GM23338 (cell line): ENCODE data around the gene IL22RA2. TPM values are rescaled to one million over a fixed set of nuclear protein-coding genes. Genes with fewer than 3 reads are reported as not detected.

ENCODE experiments used
- ATAC-seq: fragments of 200-7000 bp; cut with Tn5 transposase; 3 replicates; pipeline ENCODE4 v1.9.1; 2020
- DNase-seq: peaks from one replicate; pipeline ENCODE4 v3.0.0-alpha.2; 2015; ENCODE audit warnings: low spot score
- H2AFZ ChIP-seq: fragments of 200-600 bp; sonication (generic); 2 replicates; pipeline ENCODE4 v1.8.0; 2016; ENCODE audit warnings: antibody characterized with exemption, mild to moderate bottlenecking, moderate library complexity
- H3F3A ChIP-seq: fragments of 200-600 bp; sonication (generic); replicated peaks from 2 replicates; pipeline ENCODE4 v1.8.0; 2017; ENCODE audit warnings: antibody characterized with exemption, mixed run types, low read depth
- H3K27ac ChIP-seq: fragments of 200-600 bp; sonication (generic); 2 replicates; pipeline ENCODE4 v1.6.1; 2016; ENCODE audit warnings: low read depth
- H3K27me3 ChIP-seq: fragments of 200-600 bp; sonication (generic); 2 replicates; pipeline ENCODE4 v1.8.0; 2016; ENCODE audit warnings: mild to moderate bottlenecking, mixed run types, moderate library complexity; ENCODE audit not compliant: insufficient read depth
- H3K36me3 ChIP-seq: fragments of 200-600 bp; sonication (generic); 2 replicates; pipeline ENCODE4 v1.8.0; 2016; ENCODE audit warnings: mild to moderate bottlenecking; ENCODE audit not compliant: insufficient read depth
- H3K4me1 ChIP-seq: fragments of 200-600 bp; sonication (generic); 2 replicates; pipeline ENCODE4 v1.8.0; 2016; ENCODE audit warnings: mild to moderate bottlenecking, moderate library complexity; ENCODE audit not compliant: insufficient read depth
- H3K4me2 ChIP-seq: fragments of 200-600 bp; sonication (generic); 2 replicates; pipeline ENCODE4 v1.7.1; 2017; ENCODE audit warnings: mixed run types
- H3K4me3 ChIP-seq: fragments of 200-600 bp; sonication (generic); 2 replicates; pipeline ENCODE4 v1.6.1; 2016; ENCODE audit warnings: mixed run types
- H3K79me2 ChIP-seq: fragments of 200-600 bp; sonication (generic); replicated peaks from 2 replicates; pipeline ENCODE4 v1.8.0; 2017; ENCODE audit warnings: mild to moderate bottlenecking; ENCODE audit not compliant: insufficient read depth
- H3K9me2 ChIP-seq: fragments of 200-600 bp; sonication (generic); 2 replicates; pipeline ENCODE4 v1.8.0; 2017; ENCODE audit not compliant: insufficient read depth
- H4K20me1 ChIP-seq: fragments of 200-600 bp; sonication (generic); replicated peaks from 2 replicates; pipeline ENCODE4 v1.8.0; 2017; ENCODE audit warnings: mild to moderate bottlenecking; ENCODE audit not compliant: insufficient read depth
- H3K27ac Mint-ChIP-seq: 2 replicates; pipeline ENCODE4 v1.8.0; 2020; ENCODE audit warnings: inconsistent platforms, mild to moderate bottlenecking, moderate library complexity, mixed read lengths
- H3K27me3 Mint-ChIP-seq: 3 replicates; pipeline ENCODE4 v1.8.0; 2022; ENCODE audit warnings: low read depth, mild to moderate bottlenecking, moderate library complexity, mixed read lengths, inconsistent platforms; ENCODE audit not compliant: insufficient read depth, poor library complexity
- H3K36me3 Mint-ChIP-seq: 3 replicates; pipeline ENCODE4 v1.8.0; 2021; ENCODE audit warnings: low read depth, mild to moderate bottlenecking, inconsistent platforms, moderate library complexity, mixed read lengths
- H3K4me1 Mint-ChIP-seq: 3 replicates; pipeline ENCODE4 v1.8.0; 2020; ENCODE audit warnings: mild to moderate bottlenecking, inconsistent platforms, mixed read lengths
- H3K4me3 Mint-ChIP-seq: 3 replicates; pipeline ENCODE4 v1.8.0; 2021; ENCODE audit warnings: moderate library complexity, mild to moderate bottlenecking, inconsistent platforms, mixed read lengths
- H3K9me3 Mint-ChIP-seq: 3 replicates; pipeline ENCODE4 v1.8.0; 2020; ENCODE audit warnings: moderate library complexity, mild to moderate bottlenecking, inconsistent platforms, mixed read lengths
- CREB1 ChIP-seq: fragments of 250-450 bp; sonication (Bioruptor Pico); IDR thresholded peaks from 2 replicates; pipeline ENCODE4 v1.5.0; 2020; ENCODE audit warnings: low read depth, mild to moderate bottlenecking, moderate library complexity
- EZH2 ChIP-seq: fragments of 200-600 bp; sonication (generic); IDR thresholded peaks from one replicate; pipeline ENCODE4 v1.8.0; 2017; ENCODE audit warnings: antibody characterized with exemption, mild to moderate bottlenecking, low read depth; ENCODE audit not compliant: unreplicated experiment
- EZH2phosphoT487 ChIP-seq: fragments of 200-600 bp; sonication (generic); IDR thresholded peaks from one replicate; pipeline ENCODE4 v1.8.1; 2018; ENCODE audit warnings: antibody characterized with exemption; ENCODE audit not compliant: unreplicated experiment
- JUNB ChIP-seq: IDR thresholded peaks from one replicate; pipeline ENCODE4 v1.6.1; 2016; ENCODE audit warnings: antibody characterized with exemption; ENCODE audit not compliant: unreplicated experiment
- NANOG ChIP-seq: IDR thresholded peaks from 2 replicates; pipeline ENCODE4 v1.6.1; 2016; ENCODE audit warnings: antibody characterized with exemption, borderline replicate concordance
- POLR2AphosphoS5 ChIP-seq: IDR thresholded peaks from 2 replicates; pipeline ENCODE4 v1.6.1; 2016; ENCODE audit warnings: antibody characterized with exemption, low read depth
- STAT1 ChIP-seq: IDR thresholded peaks from one replicate; pipeline ENCODE4 v1.6.1; 2016; ENCODE audit warnings: antibody characterized with exemption; ENCODE audit not compliant: unreplicated experiment
- ZNF114 ChIP-seq: fragments of 250-450 bp; sonication (Bioruptor Pico); IDR thresholded peaks from 2 replicates; pipeline ENCODE4 v1.5.0; 2020; ENCODE audit warnings: mild to moderate bottlenecking, moderate library complexity
- ZNF331 ChIP-seq: fragments of 250-450 bp; sonication (Bioruptor Pico); IDR thresholded peaks from 2 replicates; pipeline ENCODE4 v1.5.0; 2020; ENCODE audit warnings: low read depth, mild to moderate bottlenecking, moderate library complexity
- polyA plus RNA-seq: library from polyadenylated mRNA; unstranded; fragments of >200 nt; fragmentation: Nextera tagmentation; extraction: Ambion mirVana; gene quantifications from 2 replicates; pipeline ENCODE4 v1.2.1, GENCODE V29; 2016
- total RNA-seq: library from RNA; depleted of rRNA; stranded (reverse); fragments of >200 nt; shearing (Covaris generic); gene quantifications from 2 replicates; pipeline ENCODE4 v1.2.3, GENCODE V29; 2014
- TF ChIP-seq, protein P1 (sequence below), 2 experiments: fragments of 200-600 bp in 1 of 2; sonication (generic) in 1 of 2; conservative IDR thresholded peaks; 2 replicates each; pipeline versions ENCODE4 v1.5.1 to v1.6.1; 2016 to 2017; ENCODE audit warnings: antibody characterized with exemption in 2 of 2, low read depth in 2 of 2, mild to moderate bottlenecking in 2 of 2, moderate library complexity in 1 of 2
- TF ChIP-seq, protein P2 (sequence below): fragments of 250-450 bp; sonication (Bioruptor Pico); IDR thresholded peaks from 2 replicates; pipeline ENCODE4 v1.5.0; 2020; ENCODE audit warnings: mild to moderate bottlenecking, moderate library complexity
- TF ChIP-seq, protein P3 (sequence below): IDR thresholded peaks from 2 replicates; pipeline ENCODE4 v1.6.1; 2016; ENCODE audit warnings: antibody characterized with exemption
- TF ChIP-seq, protein P4 (sequence below): IDR thresholded peaks from one replicate; pipeline ENCODE4 v1.6.1; 2018; ENCODE audit warnings: antibody characterized with exemption; ENCODE audit not compliant: unreplicated experiment

Gene IL22RA2
- total and polyA plus RNA-seq, 2 experiments from 2014 or later, result not detected

DNA sequence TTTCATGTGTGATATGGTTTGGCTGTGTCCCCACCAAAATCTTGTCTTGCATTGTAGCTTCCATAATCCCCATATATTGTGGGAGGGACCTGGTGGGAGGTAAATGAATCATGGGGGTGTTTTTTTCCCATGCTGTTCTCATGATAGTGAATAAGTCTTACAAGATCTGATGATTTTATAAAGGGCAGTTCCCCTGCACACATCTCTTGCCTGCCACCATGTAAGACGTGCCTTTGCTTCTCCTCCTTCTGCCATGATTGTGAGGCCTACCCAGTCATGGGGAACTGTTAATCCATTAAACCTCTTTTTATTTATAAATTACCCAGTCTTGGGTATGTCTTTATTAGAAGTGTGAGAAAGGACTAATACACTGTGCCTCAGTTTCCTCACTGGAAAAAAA is 4.2 kb upstream of the IL22RA2 start:
- H3F3A ChIP-seq, result no peaks in the 10 kb centered on the region

More for the DNA sequence above, 4.2 kb upstream of the IL22RA2 start:
- Mint-ChIP-seq H3K27me3 (peaks cover 2% of the 10 kb centered on the region), H3K4me3 (no peak overlapping the region), H3K9me3 (peaks cover 59% of the 10 kb centered on the region), H3K27ac (no peak overlapping the region), H3K36me3 (peaks cover 28% of the 10 kb centered on the region; the same call in 2 of the 3 replicates), H3K4me1 (peaks cover 3% of the 10 kb centered on the region)
- Histone ChIP-seq H3K4me1 (peaks cover 5% of the 10 kb centered on the region), H3K4me3 (no peak overlapping the region), H3K79me2 (no peaks in the 10 kb centered on the region), H3K27ac (no peak overlapping the region), H3K27me3 (no peaks in the 10 kb centered on the region), H3K9me2 (peaks cover 10% of the 10 kb centered on the region; the same call in 1 of the 2 replicates), H2AFZ (no peak overlapping the region), H4K20me1 (no peaks in the 10 kb centered on the region), H3K36me3 (peaks cover 8% of the 10 kb centered on the region), H3K4me2 (no peak overlapping the region)
- DNase-seq, result no peak
- TF ChIP-seq POLR2AphosphoS5 (no peak), EZH2 (no peak), EZH2phosphoT487 (no peak), STAT1 (no peak), ZNF331 (CRISPR knock-in tag) (no peak), CREB1 (CRISPR knock-in tag) (no peak), ZNF114 (CRISPR knock-in tag) (no peak), JUNB (no peak), NANOG (no peak)
- TF ChIP-seq, protein P1, sequence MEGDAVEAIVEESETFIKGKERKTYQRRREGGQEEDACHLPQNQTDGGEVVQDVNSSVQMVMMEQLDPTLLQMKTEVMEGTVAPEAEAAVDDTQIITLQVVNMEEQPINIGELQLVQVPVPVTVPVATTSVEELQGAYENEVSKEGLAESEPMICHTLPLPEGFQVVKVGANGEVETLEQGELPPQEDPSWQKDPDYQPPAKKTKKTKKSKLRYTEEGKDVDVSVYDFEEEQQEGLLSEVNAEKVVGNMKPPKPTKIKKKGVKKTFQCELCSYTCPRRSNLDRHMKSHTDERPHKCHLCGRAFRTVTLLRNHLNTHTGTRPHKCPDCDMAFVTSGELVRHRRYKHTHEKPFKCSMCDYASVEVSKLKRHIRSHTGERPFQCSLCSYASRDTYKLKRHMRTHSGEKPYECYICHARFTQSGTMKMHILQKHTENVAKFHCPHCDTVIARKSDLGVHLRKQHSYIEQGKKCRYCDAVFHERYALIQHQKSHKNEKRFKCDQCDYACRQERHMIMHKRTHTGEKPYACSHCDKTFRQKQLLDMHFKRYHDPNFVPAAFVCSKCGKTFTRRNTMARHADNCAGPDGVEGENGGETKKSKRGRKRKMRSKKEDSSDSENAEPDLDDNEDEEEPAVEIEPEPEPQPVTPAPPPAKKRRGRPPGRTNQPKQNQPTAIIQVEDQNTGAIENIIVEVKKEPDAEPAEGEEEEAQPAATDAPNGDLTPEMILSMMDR (conservative IDR thresholded peaks at IDR 0.05; ENCODE audit: low read depth in 2 of 2), result no peak
- TF ChIP-seq, protein P2, sequence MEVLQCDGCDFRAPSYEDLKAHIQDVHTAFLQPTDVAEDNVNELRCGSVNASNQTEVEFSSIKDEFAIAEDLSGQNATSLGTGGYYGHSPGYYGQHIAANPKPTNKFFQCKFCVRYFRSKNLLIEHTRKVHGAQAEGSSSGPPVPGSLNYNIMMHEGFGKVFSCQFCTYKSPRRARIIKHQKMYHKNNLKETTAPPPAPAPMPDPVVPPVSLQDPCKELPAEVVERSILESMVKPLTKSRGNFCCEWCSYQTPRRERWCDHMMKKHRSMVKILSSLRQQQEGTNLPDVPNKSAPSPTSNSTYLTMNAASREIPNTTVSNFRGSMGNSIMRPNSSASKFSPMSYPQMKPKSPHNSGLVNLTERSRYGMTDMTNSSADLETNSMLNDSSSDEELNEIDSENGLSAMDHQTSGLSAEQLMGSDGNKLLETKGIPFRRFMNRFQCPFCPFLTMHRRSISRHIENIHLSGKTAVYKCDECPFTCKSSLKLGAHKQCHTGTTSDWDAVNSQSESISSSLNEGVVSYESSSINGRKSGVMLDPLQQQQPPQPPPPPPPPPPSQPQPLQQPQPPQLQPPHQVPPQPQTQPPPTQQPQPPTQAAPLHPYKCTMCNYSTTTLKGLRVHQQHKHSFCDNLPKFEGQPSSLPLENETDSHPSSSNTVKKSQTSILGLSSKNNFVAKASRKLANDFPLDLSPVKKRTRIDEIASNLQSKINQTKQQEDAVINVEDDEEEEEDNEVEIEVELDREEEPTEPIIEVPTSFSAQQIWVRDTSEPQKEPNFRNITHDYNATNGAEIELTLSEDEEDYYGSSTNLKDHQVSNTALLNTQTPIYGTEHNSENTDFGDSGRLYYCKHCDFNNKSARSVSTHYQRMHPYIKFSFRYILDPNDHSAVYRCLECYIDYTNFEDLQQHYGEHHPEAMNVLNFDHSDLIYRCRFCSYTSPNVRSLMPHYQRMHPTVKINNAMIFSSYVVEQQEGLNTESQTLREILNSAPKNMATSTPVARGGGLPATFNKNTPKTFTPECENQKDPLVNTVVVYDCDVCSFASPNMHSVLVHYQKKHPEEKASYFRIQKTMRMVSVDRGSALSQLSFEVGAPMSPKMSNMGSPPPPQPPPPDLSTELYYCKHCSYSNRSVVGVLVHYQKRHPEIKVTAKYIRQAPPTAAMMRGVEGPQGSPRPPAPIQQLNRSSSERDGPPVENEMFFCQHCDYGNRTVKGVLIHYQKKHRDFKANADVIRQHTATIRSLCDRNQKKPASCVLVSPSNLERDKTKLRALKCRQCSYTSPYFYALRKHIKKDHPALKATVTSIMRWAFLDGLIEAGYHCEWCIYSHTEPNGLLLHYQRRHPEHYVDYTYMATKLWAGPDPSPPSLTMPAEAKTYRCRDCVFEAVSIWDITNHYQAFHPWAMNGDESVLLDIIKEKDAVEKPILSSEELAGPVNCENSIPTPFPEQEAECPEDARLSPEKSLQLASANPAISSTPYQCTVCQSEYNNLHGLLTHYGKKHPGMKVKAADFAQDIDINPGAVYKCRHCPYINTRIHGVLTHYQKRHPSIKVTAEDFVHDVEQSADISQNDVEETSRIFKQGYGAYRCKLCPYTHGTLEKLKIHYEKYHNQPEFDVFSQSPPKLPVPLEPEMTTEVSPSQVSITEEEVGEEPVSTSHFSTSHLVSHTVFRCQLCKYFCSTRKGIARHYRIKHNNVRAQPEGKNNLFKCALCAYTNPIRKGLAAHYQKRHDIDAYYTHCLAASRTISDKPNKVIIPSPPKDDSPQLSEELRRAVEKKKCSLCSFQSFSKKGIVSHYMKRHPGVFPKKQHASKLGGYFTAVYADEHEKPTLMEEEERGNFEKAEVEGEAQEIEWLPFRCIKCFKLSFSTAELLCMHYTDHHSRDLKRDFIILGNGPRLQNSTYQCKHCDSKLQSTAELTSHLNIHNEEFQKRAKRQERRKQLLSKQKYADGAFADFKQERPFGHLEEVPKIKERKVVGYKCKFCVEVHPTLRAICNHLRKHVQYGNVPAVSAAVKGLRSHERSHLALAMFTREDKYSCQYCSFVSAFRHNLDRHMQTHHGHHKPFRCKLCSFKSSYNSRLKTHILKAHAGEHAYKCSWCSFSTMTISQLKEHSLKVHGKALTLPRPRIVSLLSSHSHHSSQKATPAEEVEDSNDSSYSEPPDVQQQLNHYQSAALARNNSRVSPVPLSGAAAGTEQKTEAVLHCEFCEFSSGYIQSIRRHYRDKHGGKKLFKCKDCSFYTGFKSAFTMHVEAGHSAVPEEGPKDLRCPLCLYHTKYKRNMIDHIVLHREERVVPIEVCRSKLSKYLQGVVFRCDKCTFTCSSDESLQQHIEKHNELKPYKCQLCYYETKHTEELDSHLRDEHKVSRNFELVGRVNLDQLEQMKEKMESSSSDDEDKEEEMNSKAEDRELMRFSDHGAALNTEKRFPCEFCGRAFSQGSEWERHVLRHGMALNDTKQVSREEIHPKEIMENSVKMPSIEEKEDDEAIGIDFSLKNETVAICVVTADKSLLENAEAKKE (CRISPR knock-in tag), result no peak
- TF ChIP-seq, protein P3, sequence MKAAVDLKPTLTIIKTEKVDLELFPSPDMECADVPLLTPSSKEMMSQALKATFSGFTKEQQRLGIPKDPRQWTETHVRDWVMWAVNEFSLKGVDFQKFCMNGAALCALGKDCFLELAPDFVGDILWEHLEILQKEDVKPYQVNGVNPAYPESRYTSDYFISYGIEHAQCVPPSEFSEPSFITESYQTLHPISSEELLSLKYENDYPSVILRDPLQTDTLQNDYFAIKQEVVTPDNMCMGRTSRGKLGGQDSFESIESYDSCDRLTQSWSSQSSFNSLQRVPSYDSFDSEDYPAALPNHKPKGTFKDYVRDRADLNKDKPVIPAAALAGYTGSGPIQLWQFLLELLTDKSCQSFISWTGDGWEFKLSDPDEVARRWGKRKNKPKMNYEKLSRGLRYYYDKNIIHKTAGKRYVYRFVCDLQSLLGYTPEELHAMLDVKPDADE, result no peak
- TF ChIP-seq, protein P4, sequence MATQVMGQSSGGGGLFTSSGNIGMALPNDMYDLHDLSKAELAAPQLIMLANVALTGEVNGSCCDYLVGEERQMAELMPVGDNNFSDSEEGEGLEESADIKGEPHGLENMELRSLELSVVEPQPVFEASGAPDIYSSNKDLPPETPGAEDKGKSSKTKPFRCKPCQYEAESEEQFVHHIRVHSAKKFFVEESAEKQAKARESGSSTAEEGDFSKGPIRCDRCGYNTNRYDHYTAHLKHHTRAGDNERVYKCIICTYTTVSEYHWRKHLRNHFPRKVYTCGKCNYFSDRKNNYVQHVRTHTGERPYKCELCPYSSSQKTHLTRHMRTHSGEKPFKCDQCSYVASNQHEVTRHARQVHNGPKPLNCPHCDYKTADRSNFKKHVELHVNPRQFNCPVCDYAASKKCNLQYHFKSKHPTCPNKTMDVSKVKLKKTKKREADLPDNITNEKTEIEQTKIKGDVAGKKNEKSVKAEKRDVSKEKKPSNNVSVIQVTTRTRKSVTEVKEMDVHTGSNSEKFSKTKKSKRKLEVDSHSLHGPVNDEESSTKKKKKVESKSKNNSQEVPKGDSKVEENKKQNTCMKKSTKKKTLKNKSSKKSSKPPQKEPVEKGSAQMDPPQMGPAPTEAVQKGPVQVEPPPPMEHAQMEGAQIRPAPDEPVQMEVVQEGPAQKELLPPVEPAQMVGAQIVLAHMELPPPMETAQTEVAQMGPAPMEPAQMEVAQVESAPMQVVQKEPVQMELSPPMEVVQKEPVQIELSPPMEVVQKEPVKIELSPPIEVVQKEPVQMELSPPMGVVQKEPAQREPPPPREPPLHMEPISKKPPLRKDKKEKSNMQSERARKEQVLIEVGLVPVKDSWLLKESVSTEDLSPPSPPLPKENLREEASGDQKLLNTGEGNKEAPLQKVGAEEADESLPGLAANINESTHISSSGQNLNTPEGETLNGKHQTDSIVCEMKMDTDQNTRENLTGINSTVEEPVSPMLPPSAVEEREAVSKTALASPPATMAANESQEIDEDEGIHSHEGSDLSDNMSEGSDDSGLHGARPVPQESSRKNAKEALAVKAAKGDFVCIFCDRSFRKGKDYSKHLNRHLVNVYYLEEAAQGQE, result no peak
- no peak for ATAC-seq
